Central memory CD8-positive, alpha-beta T cell (primary cell): ENCODE measurements around the gene OR1J1.

ENCODE experiments used
- ATAC-seq: fragments of 150-1000 bp; cut with Tn5 transposase; replicated peaks from 2 replicates; pipeline ENCODE4 v1.10.0; 2022; ENCODE audit warnings: mild to moderate bottlenecking, moderate FRiP score, moderate number of reproducible peaks; ENCODE audit not compliant: poor library complexity, severe bottlenecking; ENCODE audit errors: extremely low read depth
- DNase-seq, 2 donors: peaks; one replicate each; pipeline ENCODE4 v3.0.0; 2021; ENCODE audit warnings: low spot score in 2 of 2
- H3K27ac Mint-ChIP-seq: one replicate; pipeline ENCODE4 v1.8.0; 2022; ENCODE audit warnings: low read depth, mild to moderate bottlenecking, moderate library complexity, mixed read lengths
- H3K27me3 Mint-ChIP-seq: one replicate; pipeline ENCODE4 v1.8.0; 2022; ENCODE audit warnings: mixed read lengths
- H3K36me3 Mint-ChIP-seq: one replicate; pipeline ENCODE4 v1.8.0; 2022; ENCODE audit warnings: mild to moderate bottlenecking, moderate library complexity, mixed read lengths; ENCODE audit not compliant: insufficient read depth
- H3K4me1 Mint-ChIP-seq: one replicate; pipeline ENCODE4 v1.8.0; 2022; ENCODE audit warnings: mixed read lengths
- H3K4me3 Mint-ChIP-seq: one replicate; pipeline ENCODE4 v1.8.0; 2022; ENCODE audit warnings: mild to moderate bottlenecking, moderate library complexity, mixed read lengths
- H3K9me3 Mint-ChIP-seq: one replicate; pipeline ENCODE4 v1.8.0; 2022; ENCODE audit warnings: mixed read lengths

OR1J1 gene

GRCh38 chr9:122477826-122478225, at the start of gene OR1J1:
Gene OR1J1 (minus strand): TSS chr9:122477926. CDS start chr9:122477926, 0 bp downstream.
- no peaks in the 10 kb centered on the region for H3K4me1 Mint-ChIP-seq
- no peaks in the 10 kb centered on the region for H3K9me3 Mint-ChIP-seq
- peaks cover 2% of the 10 kb centered on the region for H3K36me3 Mint-ChIP-seq
- no peak within 1 kb of the TSS for H3K4me3 Mint-ChIP-seq
- no peak within 1 kb of the TSS for H3K27ac Mint-ChIP-seq
- DNase-seq (no peak), ATAC-seq (no peak)
- H3K27me3 Mint-ChIP-seq = peaks cover 76% of the 10 kb centered on the region

GRCh38 chr9:122527193-122527592, 49.5 kb upstream of the OR1J1 start, which contains the start of gene OR1N1:
Gene OR1N1 (minus strand): TSS chr9:122527293. CDS start chr9:122527293, 0 bp downstream.
- H3K4me3 Mint-ChIP-seq = no peak within 1 kb of the TSS
- H3K27me3 Mint-ChIP-seq = peaks cover 39% of the 10 kb centered on the region
- H3K4me1 Mint-ChIP-seq = peaks cover 5% of the 10 kb centered on the region
- no peaks in the 10 kb centered on the region for H3K9me3 Mint-ChIP-seq
- H3K36me3 Mint-ChIP-seq = no peaks in the 10 kb centered on the region
- ATAC-seq = no peak
- no peak within 1 kb of the TSS for H3K27ac Mint-ChIP-seq
- DNase-seq = no peak

- Mint-ChIP-seq H3K4me1 (peaks cover 5% of the 10 kb centered on the region), H3K9me3 (no peaks in the 10 kb centered on the region), H3K4me3 (no peak overlapping the region), H3K36me3 (no peaks in the 10 kb centered on the region), H3K27me3 (peaks cover 35% of the 10 kb centered on the region), H3K27ac (no peak overlapping the region)
- DNase-seq (no peak), ATAC-seq (no peak)
Observed at GRCh38 chr9:122526602-122527001, 48.9 kb upstream of the OR1J1 start.

GRCh38 chr9:122519376-122519775, 41.6 kb upstream of the OR1J1 start:
- Mint-ChIP-seq H3K36me3 (peaks cover 2% of the 10 kb centered on the region), H3K4me3 (no peak overlapping the region), H3K27ac (no peak overlapping the region), H3K27me3 (peaks cover 14% of the 10 kb centered on the region), H3K4me1 (no peaks in the 10 kb centered on the region), H3K9me3 (no peaks in the 10 kb centered on the region)
- no peak for ATAC-seq
- no peak for DNase-seq

GRCh38 chr9:122518841-122519240, 41.1 kb upstream of the OR1J1 start, which contains the start of gene OR1J4:
Gene OR1J4 (plus strand): TSS chr9:122519141. CDS start chr9:122519141, 0 bp downstream.
- DNase-seq (no peak), ATAC-seq (no peak)
- H3K4me1 Mint-ChIP-seq = no peaks in the 10 kb centered on the region
- peaks cover 2% of the 10 kb centered on the region for H3K36me3 Mint-ChIP-seq
- no peak within 1 kb of the TSS for H3K27ac Mint-ChIP-seq
- H3K27me3 Mint-ChIP-seq = peaks cover 13% of the 10 kb centered on the region
- no peak within 1 kb of the TSS for H3K4me3 Mint-ChIP-seq
- no peaks in the 10 kb centered on the region for H3K9me3 Mint-ChIP-seq

- no peaks in the 10 kb centered on the region for H3K9me3 Mint-ChIP-seq
- H3K36me3 Mint-ChIP-seq = peaks cover 2% of the 10 kb centered on the region
- H3K4me3 Mint-ChIP-seq = no peak overlapping the region
- DNase-seq (no peak), ATAC-seq (no peak)
- no peaks in the 10 kb centered on the region for H3K4me1 Mint-ChIP-seq
- peaks cover 7% of the 10 kb centered on the region for H3K27me3 Mint-ChIP-seq
- no peak overlapping the region for H3K27ac Mint-ChIP-seq
Observed at GRCh38 chr9:122518226-122518625, 40.5 kb upstream of the OR1J1 start.

- no peaks in the 10 kb centered on the region for H3K9me3 Mint-ChIP-seq
- no peak within 1 kb of the TSS for H3K4me3 Mint-ChIP-seq
- DNase-seq = no peak
- peaks cover 40% of the 10 kb centered on the region for H3K27me3 Mint-ChIP-seq
- H3K36me3 Mint-ChIP-seq = peaks cover 2% of the 10 kb centered on the region
- no peaks in the 10 kb centered on the region for H3K4me1 Mint-ChIP-seq
- ATAC-seq = no peak
- H3K27ac Mint-ChIP-seq = no peak within 1 kb of the TSS
Observed at GRCh38 chr9:122510502-122510901, 32.8 kb upstream of the OR1J1 start, which contains the start of gene OR1J2. Gene OR1J2 (plus strand): TSS chr9:122510802. CDS start chr9:122510802, 0 bp downstream.

- no peaks in the 10 kb centered on the region for H3K4me1 Mint-ChIP-seq
- peaks cover 40% of the 10 kb centered on the region for H3K27me3 Mint-ChIP-seq
- no peaks in the 10 kb centered on the region for H3K36me3 Mint-ChIP-seq
- H3K27ac Mint-ChIP-seq = no peak overlapping the region
- H3K4me3 Mint-ChIP-seq = no peak overlapping the region
- ATAC-seq = no peak
- DNase-seq = no peak
- no peaks in the 10 kb centered on the region for H3K9me3 Mint-ChIP-seq
Observed at GRCh38 chr9:122506964-122507363, 29.2 kb upstream of the OR1J1 start.

- H3K27me3 Mint-ChIP-seq = peaks cover 57% of the 10 kb centered on the region
- no peak for ATAC-seq
- H3K9me3 Mint-ChIP-seq = no peaks in the 10 kb centered on the region
- no peak for DNase-seq
- H3K36me3 Mint-ChIP-seq = no peaks in the 10 kb centered on the region
- no peak overlapping the region for H3K27ac Mint-ChIP-seq
- H3K4me3 Mint-ChIP-seq = no peak overlapping the region
- H3K4me1 Mint-ChIP-seq = no peaks in the 10 kb centered on the region
Observed at GRCh38 chr9:122498883-122499288, 21.2 kb upstream of the OR1J1 start.

GRCh38 chr9:122479062-122479461, 1.3 kb upstream of the OR1J1 start:
- Mint-ChIP-seq H3K4me1 (no peaks in the 10 kb centered on the region), H3K27ac (no peak overlapping the region), H3K9me3 (no peaks in the 10 kb centered on the region), H3K36me3 (peaks cover 2% of the 10 kb centered on the region), H3K27me3 (peaks cover 65% of the 10 kb centered on the region), H3K4me3 (no peak overlapping the region)
- DNase-seq (no peak), ATAC-seq (no peak)

- no peaks in the 10 kb centered on the region for H3K4me1 Mint-ChIP-seq
Observed at GRCh38 chr9:122477346-122477745, 380 bp downstream of the OR1J1 start.

GRCh38 chr9:122475717-122476116, 2.0 kb downstream of the OR1J1 start:
- Mint-ChIP-seq H3K27ac (no peak overlapping the region), H3K4me1 (no peaks in the 10 kb centered on the region), H3K9me3 (no peaks in the 10 kb centered on the region), H3K4me3 (no peak overlapping the region), H3K27me3 (peaks cover 65% of the 10 kb centered on the region), H3K36me3 (no peaks in the 10 kb centered on the region)
- no peak for ATAC-seq
- DNase-seq = no peak

More at GRCh38 chr9:122477346-122477745, 380 bp downstream of the OR1J1 start:
- Mint-ChIP-seq H3K27ac (no peak overlapping the region), H3K27me3 (peaks cover 78% of the 10 kb centered on the region), H3K9me3 (no peaks in the 10 kb centered on the region), H3K4me3 (no peak overlapping the region), H3K36me3 (peaks cover 2% of the 10 kb centered on the region)
- DNase-seq (no peak), ATAC-seq (no peak)

- Mint-ChIP-seq H3K4me1 (no peaks in the 10 kb centered on the region), H3K36me3 (no peaks in the 10 kb centered on the region), H3K4me3 (no peak overlapping the region), H3K9me3 (no peaks in the 10 kb centered on the region), H3K27me3 (peaks cover 68% of the 10 kb centered on the region), H3K27ac (no peak overlapping the region)
- ATAC-seq (no peak), DNase-seq (no peak)
Observed at GRCh38 chr9:122474561-122474960, 3.2 kb downstream of the OR1J1 start.
